HG03045 (cell line): ENCODE measurements around the gene JAG1.

Source experiments
- ATAC-seq: cut with Tn5 transposase; IDR thresholded peaks from one replicate; pipeline ENCODE4 v1.9.1; 2021; ENCODE audit warnings: mild to moderate bottlenecking, moderate library complexity; ENCODE audit not compliant: unreplicated experiment

JAG1 gene

DNA sequence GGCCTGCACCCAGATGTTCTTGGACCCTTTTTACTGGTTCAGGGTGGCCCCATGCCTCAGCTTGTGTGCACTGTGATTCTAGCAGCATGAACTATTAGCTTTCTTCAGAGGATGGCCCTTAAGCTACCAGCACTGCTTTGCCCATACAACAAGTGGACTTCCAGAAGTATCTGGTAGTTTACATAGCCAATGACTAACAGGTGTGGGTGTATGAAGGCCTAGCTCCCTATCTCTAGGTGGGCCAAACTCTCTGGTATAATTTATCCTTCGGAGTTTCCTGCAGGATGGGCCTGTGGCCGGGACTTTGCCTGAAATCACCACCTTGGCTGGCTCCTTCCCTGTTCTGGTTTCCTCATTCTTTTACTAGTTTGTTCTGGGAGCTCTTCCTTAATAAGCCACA lies 26.1 kb upstream of the JAG1 start:
- ATAC-seq: no peak

- ATAC-seq: no peak
These were observed 25.7 kb upstream of the JAG1 start for GRCh38 chr20:10699489-10699888.

GRCh38 chr20:10696650-10697049 lies 22.9 kb upstream of the JAG1 start:
- ATAC-seq: no peak

- ATAC-seq: no peak
These were observed 15.6 kb upstream of the JAG1 start for GRCh38 chr20:10689385-10689784.

DNA sequence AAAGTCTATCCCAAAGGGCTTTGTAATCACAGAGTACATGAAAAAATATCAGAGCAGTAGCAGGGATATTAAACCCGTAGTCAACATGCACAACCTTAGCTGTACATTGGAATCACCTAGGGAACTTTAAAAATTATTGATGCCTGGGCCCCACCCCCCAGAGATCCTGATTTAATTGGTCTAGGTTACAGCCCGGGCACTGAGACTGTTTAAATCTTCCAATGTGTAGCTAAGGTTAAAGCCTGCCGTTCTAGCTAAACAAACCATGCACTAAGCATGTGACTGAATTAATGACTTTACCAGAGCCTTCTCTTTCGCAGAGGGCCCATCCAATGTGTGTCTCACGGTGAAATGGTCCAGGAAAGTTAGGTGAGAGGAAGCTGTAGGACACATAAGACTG lies 14.1 kb upstream of the JAG1 start:
- ATAC-seq: no peak

DNA sequence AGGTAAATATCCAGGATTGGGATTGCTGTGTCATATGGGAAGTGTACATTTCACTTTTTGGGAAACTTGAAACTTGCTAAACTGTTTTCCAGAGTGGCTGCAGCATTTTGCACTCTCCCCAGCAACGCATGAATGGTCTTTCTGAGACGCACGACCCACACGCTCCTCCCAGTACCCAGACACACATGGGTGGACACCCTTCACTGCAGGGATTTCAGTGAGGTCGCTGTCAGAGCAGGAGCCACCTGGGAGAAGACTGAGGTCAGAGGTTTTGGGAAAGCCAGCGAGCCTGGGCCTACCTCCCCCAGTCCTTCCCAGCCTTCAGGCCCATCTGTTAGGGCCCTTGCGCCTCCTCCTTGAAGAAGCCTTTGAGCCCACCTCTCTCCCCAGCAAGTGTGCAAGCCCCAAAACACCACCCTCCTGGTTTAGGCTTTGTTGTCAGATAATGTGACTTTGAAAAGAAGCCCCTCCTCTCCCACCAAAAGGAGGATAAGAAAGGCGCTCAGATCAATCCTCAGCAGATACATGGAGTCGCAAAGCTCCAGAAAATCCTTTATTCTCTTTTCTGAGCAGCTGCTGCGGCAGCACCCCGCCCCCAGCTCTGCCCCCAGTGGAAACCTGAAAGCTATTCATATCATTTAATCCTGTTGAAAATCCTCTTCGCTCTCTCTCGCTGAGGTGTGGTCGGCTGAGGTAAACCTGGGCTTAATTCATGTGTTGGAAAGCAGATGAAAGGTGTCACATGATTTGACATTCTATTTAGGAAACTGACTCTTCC lies 12.7 kb upstream of the JAG1 start:
- ATAC-seq: no peak

DNA sequence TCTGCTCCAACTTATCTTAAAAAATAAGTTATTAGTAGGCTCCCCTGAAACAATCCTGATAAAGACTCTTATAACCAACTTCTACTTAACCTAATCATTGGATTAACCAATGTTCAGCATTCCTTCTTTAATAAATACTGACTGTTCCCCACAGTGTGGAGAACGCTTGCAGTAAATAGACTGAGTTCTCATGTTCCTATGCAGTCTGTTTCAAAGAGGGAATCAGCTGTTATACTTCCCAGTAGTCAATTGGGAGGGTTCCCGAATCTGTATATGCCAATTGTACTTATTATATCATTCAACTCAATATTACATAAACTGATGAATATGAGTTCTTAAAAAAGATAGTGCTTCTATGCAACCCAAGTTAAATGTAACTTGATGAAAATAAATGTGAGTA lies 9.7 kb upstream of the JAG1 start:
- ATAC-seq: no peak

DNA sequence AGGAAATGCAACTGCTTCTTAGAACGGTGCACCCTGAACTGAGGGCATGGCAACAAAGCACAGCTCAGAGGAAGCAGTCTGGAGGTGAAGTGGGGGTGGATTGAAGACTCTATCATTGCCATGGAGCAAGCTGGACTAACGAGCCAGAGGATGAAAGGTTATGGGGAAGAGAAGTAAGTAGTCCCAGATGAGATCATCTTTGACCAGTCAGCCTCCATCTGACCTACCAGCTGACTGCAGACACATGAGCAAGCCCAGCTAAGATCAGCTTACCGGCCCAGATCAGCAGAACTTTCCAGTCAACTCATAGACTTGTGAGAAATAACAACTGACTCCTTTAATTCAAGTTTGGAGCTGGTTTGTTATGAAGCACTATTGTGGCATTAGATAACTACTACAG lies 9.1 kb upstream of the JAG1 start:
- no peak for ATAC-seq

DNA sequence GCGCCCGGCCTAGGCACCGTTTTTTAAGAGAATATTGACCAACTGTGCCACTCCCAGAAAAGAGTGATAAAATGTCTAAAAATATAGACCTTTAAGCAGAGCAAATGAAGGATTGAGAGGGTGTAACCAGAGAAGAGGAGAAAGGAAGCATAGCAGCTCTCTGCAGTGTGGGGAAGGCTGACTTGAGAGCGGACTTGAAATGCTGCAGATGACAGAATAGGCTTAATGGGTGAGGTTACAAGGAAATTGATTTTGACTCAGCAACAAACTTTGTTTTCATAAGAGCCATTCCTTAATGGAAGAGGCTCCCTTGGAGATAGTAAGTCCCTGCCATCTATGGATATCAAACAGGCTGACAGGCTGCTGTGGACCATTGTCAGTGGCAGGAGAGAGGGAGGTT lies 7.7 kb upstream of the JAG1 start:
- no peak for ATAC-seq

- no peak for ATAC-seq
These were observed 6.8 kb upstream of the JAG1 start for GRCh38 chr20:10680571-10680970.

DNA sequence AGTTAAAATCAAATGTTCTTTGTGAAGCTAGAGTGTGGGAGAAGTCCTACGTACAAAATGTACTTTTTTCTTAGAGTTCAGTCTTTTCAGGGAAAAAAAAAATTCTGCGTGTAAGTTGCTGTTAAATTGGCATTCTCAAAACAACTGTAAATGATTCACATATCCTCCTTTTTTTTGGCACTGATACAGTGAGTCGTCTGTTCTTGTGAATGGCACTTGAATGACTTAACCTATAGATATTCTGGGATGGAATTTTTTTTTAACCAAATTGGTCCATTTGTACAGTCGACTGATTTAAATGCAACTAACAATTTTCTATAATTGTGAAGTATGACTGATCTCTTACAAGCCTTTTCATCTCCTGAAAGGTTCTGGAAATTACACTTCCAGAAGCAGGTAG lies 5.5 kb upstream of the JAG1 start:
- no peak for ATAC-seq

GRCh38 chr20:10676518-10676917 lies 2.7 kb upstream of the JAG1 start:
- ATAC-seq: no peak

DNA sequence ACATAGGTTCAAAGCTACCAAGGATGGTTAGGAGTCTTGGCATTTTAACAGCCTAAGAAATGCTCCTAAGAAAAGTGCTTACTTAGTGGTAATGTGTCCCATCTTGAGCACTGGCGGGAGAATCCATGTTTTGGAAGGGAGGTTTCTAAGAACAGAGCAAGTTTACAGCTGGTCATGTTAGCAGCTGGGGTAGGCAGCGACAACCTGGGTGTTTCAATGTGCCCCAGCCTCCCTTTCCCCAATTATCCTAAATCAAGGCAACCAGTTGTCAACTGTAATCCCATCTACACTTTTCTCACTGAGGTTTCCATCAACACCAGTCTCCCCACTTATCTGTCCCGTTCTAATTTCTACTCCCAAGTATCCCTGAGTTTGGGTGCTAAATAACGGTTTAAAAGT lies 1.6 kb upstream of the JAG1 start:
- ATAC-seq: no peak

- ATAC-seq: peak; percentile 41
These were observed 1.1 kb upstream of the JAG1 start for GRCh38 chr20:10674684-10675449.

- ATAC-seq: no peak
These were observed 490 bp downstream of the JAG1 start for GRCh38 chr20:10673176-10673841.

- no peak for ATAC-seq
These were observed 1.1 kb downstream of the JAG1 start for GRCh38 chr20:10672624-10673127.

DNA sequence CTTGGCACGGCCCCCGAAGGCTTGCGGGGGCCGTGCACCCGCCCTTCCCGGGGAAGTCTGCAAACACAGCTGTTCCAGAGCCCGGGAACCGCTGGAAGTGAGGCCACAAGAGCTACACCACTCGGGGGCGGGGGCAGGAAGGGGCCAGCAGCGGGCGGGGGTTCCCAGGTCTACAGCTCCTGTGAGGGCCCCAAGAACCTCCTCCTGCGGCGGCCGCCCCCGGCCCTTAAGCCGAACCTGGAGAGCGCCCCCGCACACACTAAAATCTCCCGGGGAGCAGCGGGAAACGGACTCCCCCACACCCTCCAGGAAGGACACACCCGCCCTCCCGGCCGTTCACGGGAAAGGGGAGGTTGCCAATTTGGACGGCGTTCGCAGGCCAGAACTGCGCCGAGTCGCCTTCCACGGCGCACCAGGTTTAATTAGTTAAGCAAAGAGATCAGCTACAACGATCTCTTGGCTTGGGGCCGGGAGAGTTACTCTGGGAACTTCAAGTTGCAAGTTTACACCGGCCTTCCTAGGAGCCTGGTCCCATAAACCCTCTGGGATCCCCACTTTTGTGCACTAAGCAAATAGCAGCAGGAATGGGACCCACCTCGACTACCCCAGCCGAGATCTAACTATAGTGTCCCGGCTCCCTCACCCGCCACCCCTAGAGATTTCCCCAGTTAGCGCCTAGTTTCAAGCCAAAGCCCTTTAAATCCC lies 1.7 kb downstream of the JAG1 start:
- ATAC-seq: no peak

DNA sequence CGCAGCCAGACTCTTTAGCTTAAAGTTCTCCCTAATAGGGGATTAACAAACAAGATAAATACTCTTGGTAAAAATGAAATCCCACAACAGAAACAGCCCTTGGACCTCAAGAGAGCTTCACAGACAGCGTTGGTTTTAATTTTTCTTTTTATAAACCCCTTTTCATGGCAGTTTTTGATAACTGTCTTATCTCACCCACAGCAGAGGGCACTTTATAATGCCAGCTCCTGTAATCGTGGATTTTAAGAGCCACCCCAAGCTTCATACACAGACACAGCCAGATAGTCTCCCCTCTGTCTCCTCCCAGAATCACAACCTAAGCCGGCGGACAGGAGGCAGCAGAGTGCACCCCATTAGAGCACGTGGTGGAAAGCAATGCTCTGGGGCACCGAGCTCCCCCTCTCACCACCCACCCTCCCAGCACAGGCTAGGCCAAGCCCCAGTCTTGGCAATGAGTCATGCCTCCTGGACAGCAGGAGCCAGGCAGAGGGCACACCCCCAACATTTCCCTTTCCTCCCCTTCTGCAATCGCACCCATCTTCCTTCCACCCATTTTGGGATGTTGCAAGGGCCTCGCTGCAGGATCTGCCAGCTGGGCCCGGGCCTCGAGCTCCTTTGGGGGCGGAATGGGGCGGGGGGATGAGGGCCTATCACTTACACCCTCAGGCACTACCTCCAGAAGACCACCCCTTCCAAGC lies 2.4 kb downstream of the JAG1 start:
- peak; percentile 21 for ATAC-seq

- ATAC-seq: peak; percentile 30
These were observed 3.1 kb downstream of the JAG1 start for GRCh38 chr20:10670501-10671220.
